C4-2B (cell line): ENCODE data around the gene HOGA1.

Experiments used
- H3K27ac ChIP-seq: fragments of 450-650 bp; 2 replicates; pipeline ENCODE4 v1.5.1; 2017
- CTCF ChIP-seq: fragments of 450-650 bp; conservative IDR thresholded peaks from 2 replicates; pipeline ENCODE4 v1.5.1; 2017; ENCODE audit warnings: mild to moderate bottlenecking
- ZFX ChIP-seq: fragments of 450-650 bp; IDR thresholded peaks from 2 replicates; pipeline ENCODE4 v1.6.1; 2017

Gene HOGA1

GRCh38 chr10:97650726-97651125, 66.5 kb downstream of the HOGA1 start:
- no peak for TF ChIP-seq CTCF
- no peak for TF ChIP-seq ZFX

GRCh38 chr10:97651773-97652172, 67.6 kb downstream of the HOGA1 start:
- no peak overlapping the region for H3K27ac ChIP-seq
- no peak for TF ChIP-seq CTCF
- TF ChIP-seq ZFX, result no peak

More at GRCh38 chr10:97650726-97651125, 66.5 kb downstream of the HOGA1 start:
- H3K27ac ChIP-seq, result no peak overlapping the region

- TF ChIP-seq ZFX, result no peak
- no peak for TF ChIP-seq CTCF
- no peak overlapping the region for H3K27ac ChIP-seq
Observed at GRCh38 chr10:97656777-97657176, 72.6 kb downstream of the HOGA1 start.

GRCh38 chr10:97659589-97659988, 75.4 kb downstream of the HOGA1 start:
- H3K27ac ChIP-seq, result no peak overlapping the region
- TF ChIP-seq ZFX (no peak), CTCF (no peak)
